ENCODE measurements around the gene EFHC2.

EFHC2 gene

GRCh38 chrX:44343412-44344141, at the start of gene EFHC2:
EFHC2 (minus strand) TSS chrX:44343672; CDS start chrX:44343588, 84 bp downstream.
- no peak for DNase-seq

- no peak for DNase-seq
Measured at GRCh38 chrX:44392767-44393166, 49.3 kb upstream of the EFHC2 start.

GRCh38 chrX:44384688-44385338, 41.3 kb upstream of the EFHC2 start:
- no peak for DNase-seq

GRCh38 chrX:44382871-44383270, 39.4 kb upstream of the EFHC2 start:
- no peak for DNase-seq

- DNase-seq: no peak
Measured at GRCh38 chrX:44352758-44353157, 9.3 kb upstream of the EFHC2 start.

GRCh38 chrX:44349561-44349960, 6.1 kb upstream of the EFHC2 start:
- no peak for DNase-seq

GRCh38 chrX:44344687-44345086, 1.2 kb upstream of the EFHC2 start:
- DNase-seq: no peak

- DNase-seq: no peak
Measured at GRCh38 chrX:44344194-44344593, 722 bp upstream of the EFHC2 start.

- DNase-seq: no peak
Measured at GRCh38 chrX:44342866-44343265, 606 bp downstream of the EFHC2 start.

- DNase-seq: no peak
Measured at GRCh38 chrX:44338361-44338760, 5.1 kb downstream of the EFHC2 start.

GRCh38 chrX:44332437-44332836, 11.0 kb downstream of the EFHC2 start:
- DNase-seq: no peak

GRCh38 chrX:44330227-44330626, 13.2 kb downstream of the EFHC2 start:
- no peak for DNase-seq

- DNase-seq: no peak
Measured at GRCh38 chrX:44319550-44319949, 23.9 kb downstream of the EFHC2 start.

GRCh38 chrX:44317181-44317580, 26.3 kb downstream of the EFHC2 start:
- DNase-seq: no peak

- DNase-seq: no peak
Measured at GRCh38 chrX:44314808-44315207, 28.7 kb downstream of the EFHC2 start.

- DNase-seq: no peak
Measured at GRCh38 chrX:44314259-44314734, 29.2 kb downstream of the EFHC2 start.

- DNase-seq: no peak
Measured at GRCh38 chrX:44312421-44312820, 31.1 kb downstream of the EFHC2 start.

- DNase-seq: no peak
Measured at GRCh38 chrX:44310227-44310626, 33.2 kb downstream of the EFHC2 start.

GRCh38 chrX:44308869-44309268, 34.6 kb downstream of the EFHC2 start:
- no peak for DNase-seq

- DNase-seq: peak; percentile 16
Measured at GRCh38 chrX:44306356-44306755, 37.1 kb downstream of the EFHC2 start.

GRCh38 chrX:44305921-44306320, 37.6 kb downstream of the EFHC2 start:
- peak; percentile 36 for DNase-seq

GRCh38 chrX:44303119-44303518, 40.4 kb downstream of the EFHC2 start:
- DNase-seq: no peak

- DNase-seq: no peak
Measured at GRCh38 chrX:44299177-44299576, 44.3 kb downstream of the EFHC2 start.

- DNase-seq: no peak
Measured at GRCh38 chrX:44291468-44292092, 51.9 kb downstream of the EFHC2 start.
